Erythroblast (primary cell): ENCODE data around the gene WHRN.

Source experiments
- GATA1 ChIP-seq: IDR thresholded peaks from 2 replicates; pipeline ENCODE4 v1.6.1; 2011; ENCODE audit warnings: low read depth, mild to moderate bottlenecking, control low read depth, low read length, moderate library complexity
- POLR2A ChIP-seq: IDR thresholded peaks from 2 replicates; pipeline ENCODE4 v1.6.1; 2011; ENCODE audit warnings: mild to moderate bottlenecking, low read length

DNA sequence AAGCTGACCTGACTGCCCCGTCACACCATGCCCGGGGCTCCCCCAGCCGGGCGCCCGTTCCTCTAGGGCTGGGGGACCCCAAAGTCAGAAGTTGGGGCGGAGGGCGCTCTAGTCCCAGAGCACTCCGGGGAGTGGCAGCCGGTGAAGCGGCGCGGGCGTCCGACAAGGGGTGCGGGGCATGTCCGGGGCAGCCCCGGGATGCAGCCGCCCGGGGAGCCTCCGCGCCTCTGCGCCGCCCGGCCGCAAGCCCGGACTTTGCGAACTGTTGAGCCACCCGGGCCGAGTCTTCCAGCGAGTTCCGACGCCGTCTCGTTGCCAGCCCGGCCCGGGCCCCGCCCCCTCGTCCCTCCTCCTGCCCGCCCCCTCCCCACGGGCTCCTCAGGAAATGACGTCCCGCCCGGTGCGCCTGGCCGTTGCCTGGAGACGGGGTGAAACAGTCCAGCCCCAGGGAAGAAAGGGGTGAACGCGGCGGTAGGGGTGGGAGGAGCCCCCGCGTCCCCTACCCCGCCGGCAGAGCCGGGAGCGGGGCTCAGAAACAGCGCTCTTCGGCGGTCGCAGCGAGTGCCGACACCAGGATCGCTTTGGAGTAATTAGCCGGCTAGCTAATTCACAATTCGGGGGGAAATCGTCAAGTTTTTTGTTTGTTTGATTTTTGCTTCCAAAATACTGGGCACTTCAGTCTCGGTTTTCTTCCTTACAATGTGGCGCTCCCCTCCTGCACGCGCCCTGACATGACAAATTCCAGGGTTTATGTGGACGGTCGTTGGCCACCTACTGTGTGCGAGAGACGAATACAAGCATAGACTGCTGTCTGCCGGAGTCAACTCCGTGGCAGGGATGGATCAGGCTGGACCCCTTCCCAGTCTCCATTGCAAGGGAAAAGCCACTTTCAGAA lies at the start of gene WHRN:
- TF ChIP-seq POLR2A (no peak), GATA1 (no peak)
